Liver (tissue), 2 donors: ENCODE measurements around the gene MGAT5.

Experiments
- YY1 ChIP-seq: IDR thresholded peaks from 2 replicates; pipeline ENCODE4 v1.6.1; 2016; ENCODE audit warnings: antibody characterized with exemption, mild to moderate bottlenecking
- TF ChIP-seq, protein P1 (sequence below): fragments of 150-350 bp; IDR thresholded peaks from 2 replicates; pipeline ENCODE4 v1.5.1; 2017; ENCODE audit warnings: improper control_type of control experiment, low read depth, low read length; ENCODE audit not compliant: missing input control
- donor health status: healthy.

DNA sequence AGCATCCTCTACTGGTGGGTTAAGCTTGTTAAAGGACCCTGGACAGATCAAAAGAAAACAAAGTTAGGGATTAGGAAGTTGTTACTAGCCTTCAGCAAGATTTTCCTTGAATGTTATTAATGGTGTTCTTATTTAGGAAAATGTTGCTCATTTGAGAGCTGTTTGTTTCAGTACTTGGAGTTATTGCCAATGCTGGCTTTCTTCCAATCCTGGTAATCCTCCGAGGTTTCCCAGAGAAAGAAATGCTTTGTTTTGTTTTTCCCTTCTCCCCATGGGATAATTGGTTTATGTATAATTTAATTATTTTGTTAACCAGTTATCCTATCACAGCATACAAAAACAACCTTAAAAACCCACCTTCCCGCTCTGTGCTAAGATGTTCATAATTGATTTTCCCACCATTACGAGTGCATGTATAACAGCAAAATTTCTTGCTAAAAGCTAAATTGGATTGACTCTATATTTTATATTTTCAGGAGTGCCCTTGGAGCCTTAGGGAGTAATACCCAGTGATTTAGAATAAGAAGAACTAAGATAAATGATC is 79.8 kb downstream of the MGAT5 start:
- TF ChIP-seq YY1: no peak
- TF ChIP-seq, protein P1, sequence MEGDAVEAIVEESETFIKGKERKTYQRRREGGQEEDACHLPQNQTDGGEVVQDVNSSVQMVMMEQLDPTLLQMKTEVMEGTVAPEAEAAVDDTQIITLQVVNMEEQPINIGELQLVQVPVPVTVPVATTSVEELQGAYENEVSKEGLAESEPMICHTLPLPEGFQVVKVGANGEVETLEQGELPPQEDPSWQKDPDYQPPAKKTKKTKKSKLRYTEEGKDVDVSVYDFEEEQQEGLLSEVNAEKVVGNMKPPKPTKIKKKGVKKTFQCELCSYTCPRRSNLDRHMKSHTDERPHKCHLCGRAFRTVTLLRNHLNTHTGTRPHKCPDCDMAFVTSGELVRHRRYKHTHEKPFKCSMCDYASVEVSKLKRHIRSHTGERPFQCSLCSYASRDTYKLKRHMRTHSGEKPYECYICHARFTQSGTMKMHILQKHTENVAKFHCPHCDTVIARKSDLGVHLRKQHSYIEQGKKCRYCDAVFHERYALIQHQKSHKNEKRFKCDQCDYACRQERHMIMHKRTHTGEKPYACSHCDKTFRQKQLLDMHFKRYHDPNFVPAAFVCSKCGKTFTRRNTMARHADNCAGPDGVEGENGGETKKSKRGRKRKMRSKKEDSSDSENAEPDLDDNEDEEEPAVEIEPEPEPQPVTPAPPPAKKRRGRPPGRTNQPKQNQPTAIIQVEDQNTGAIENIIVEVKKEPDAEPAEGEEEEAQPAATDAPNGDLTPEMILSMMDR: no peak
